ENCODE measurements around the gene FOXF2. TPM values are rescaled to one million over a fixed set of nuclear protein-coding genes. Genes with fewer than 3 reads are reported as not detected.

FOXF2 gene
- total RNA-seq, 1 donor from 2014 or later, result 0.30 TPM

DNA sequence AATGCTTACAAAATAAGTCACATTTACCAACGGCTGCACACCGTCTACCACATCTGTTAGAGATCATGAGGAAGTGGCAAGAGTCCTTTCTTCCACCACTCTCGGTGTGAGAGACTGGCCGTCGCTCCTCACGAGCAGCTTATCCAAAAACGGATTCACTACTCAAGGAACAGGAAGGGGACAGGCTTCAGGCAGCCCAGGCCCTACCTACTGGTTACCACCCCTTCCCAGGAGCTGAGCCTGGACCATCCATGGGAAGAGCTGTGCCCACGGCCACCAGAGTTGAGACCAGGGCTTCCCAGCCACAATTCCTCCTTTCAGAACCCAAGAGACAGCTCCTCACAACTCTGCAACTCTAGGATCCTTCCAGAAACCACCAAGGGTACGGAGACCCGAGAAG lies 37.0 kb downstream of the FOXF2 start:
- Histone ChIP-seq H3K9me3 (replicated peaks) (peaks cover 3% of the 10 kb centered on the region), H3K4me3 (no peak overlapping the region), H3K4me1 (no peaks in the 10 kb centered on the region), H3K27ac (replicated peaks) (no peak overlapping the region), H3K36me3 (no peaks in the 10 kb centered on the region), H3K27me3 (ENCODE audit: low read depth) (peaks cover 65% of the 10 kb centered on the region)
- intact Hi-C loops (cut with micrococcal nuclease), result no loop called here
- no peak for DNase-seq
- TF ChIP-seq, protein P1, sequence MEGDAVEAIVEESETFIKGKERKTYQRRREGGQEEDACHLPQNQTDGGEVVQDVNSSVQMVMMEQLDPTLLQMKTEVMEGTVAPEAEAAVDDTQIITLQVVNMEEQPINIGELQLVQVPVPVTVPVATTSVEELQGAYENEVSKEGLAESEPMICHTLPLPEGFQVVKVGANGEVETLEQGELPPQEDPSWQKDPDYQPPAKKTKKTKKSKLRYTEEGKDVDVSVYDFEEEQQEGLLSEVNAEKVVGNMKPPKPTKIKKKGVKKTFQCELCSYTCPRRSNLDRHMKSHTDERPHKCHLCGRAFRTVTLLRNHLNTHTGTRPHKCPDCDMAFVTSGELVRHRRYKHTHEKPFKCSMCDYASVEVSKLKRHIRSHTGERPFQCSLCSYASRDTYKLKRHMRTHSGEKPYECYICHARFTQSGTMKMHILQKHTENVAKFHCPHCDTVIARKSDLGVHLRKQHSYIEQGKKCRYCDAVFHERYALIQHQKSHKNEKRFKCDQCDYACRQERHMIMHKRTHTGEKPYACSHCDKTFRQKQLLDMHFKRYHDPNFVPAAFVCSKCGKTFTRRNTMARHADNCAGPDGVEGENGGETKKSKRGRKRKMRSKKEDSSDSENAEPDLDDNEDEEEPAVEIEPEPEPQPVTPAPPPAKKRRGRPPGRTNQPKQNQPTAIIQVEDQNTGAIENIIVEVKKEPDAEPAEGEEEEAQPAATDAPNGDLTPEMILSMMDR (IDR thresholded peaks at IDR 0.05; ENCODE audit: borderline replicate concordance), result no peak

GRCh38 chr6:1435806-1436205 lies 46.4 kb downstream of the FOXF2 start:
- Histone ChIP-seq H3K27ac (replicated peaks) (no peak overlapping the region), H3K4me1 (no peaks in the 10 kb centered on the region), H3K9me3 (replicated peaks) (no peaks in the 10 kb centered on the region), H3K36me3 (no peaks in the 10 kb centered on the region), H3K27me3 (ENCODE audit: low read depth) (peaks cover 66% of the 10 kb centered on the region), H3K4me3 (no peak overlapping the region)
- intact Hi-C loops (cut with micrococcal nuclease), result no loop called here
- no peak for DNase-seq
- TF ChIP-seq, protein P1 (IDR thresholded peaks at IDR 0.05; ENCODE audit: borderline replicate concordance), result no peak

GRCh38 chr6:1436334-1437306 lies 47.2 kb downstream of the FOXF2 start:
- H3K4me3 ChIP-seq, result no peak overlapping the region
- intact Hi-C loops (cut with micrococcal nuclease), result no loop called here
- H3K36me3 ChIP-seq, result no peaks in the 10 kb centered on the region
- TF ChIP-seq, protein P1 (IDR thresholded peaks at IDR 0.05; ENCODE audit: borderline replicate concordance), result peak; percentile 83
- no peak for DNase-seq
- no peaks in the 10 kb centered on the region for H3K4me1 ChIP-seq
- H3K27me3 ChIP-seq (ENCODE audit: low read depth), result peaks cover 69% of the 10 kb centered on the region
- H3K27ac ChIP-seq (replicated peaks), result no peak overlapping the region
- no peaks in the 10 kb centered on the region for H3K9me3 ChIP-seq (replicated peaks)

DNA sequence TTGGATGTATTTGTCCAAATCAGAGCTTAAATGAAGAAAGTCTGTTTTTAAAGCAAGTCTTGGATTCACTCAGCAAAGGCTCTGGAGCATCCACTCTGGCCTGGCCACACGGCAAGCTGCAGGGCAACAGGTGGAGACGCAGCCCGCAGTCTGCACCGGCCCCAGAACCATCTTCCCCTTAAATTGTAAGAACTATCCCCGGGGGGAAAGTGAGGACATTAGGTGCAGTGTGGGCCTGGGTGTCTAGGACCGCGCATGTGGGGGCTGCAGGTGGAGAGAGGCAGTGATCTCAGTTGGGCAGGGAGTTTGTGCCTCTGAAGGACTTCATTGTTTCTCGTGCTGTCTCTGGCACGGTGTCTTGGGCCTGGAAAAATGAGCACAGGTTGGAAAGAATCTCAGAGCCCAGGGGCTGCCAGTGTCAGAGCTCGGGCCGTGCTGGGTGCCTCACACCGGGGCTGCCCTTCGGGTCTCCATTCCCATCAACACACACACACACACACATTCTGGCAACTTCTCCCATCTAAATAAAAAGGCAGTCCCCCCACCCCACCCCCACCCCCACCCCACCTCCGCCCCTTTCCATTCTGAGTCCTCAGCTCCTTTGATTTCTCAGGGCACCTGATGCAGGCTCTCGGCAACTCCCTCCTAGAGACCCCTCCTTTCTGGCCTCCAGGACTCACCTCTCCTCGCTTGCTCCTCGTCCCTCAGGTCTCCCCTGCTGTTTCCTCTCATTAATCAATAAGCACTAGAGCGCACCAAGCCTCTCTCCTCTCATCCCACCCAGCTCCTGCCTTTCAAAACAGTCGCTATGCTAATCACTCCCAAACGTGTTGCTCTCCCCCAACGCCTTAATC lies 48.4 kb downstream of the FOXF2 start:
- H3K27me3 ChIP-seq (ENCODE audit: low read depth), result peaks cover 80% of the 10 kb centered on the region
- intact Hi-C loops (cut with micrococcal nuclease), result no loop called here
- TF ChIP-seq, protein P1 (IDR thresholded peaks at IDR 0.05; ENCODE audit: borderline replicate concordance), result no peak

DNA sequence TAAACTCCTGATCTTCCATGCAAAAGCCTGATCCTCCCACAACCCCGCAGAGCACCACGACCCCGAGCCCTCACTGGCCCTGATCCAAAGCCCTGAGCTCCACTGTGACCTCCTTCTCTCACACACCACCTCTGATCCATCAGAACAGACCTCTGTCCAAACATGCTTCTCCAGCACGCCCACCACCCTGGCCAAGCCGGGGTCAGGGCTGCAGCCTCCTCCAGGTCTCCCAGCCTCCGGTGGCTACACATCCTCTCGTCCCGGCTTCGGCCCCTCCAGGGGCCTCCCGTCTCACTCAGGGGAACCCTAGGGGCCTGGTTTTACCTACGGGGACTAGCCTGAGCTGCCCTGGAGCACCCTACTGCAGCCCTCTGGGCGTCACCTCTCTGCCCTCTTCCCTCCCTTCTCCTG lies 49.1 kb downstream of the FOXF2 start:
- intact Hi-C loops (cut with micrococcal nuclease), result no loop called here
- H3K27me3 ChIP-seq (ENCODE audit: low read depth), result peaks cover 86% of the 10 kb centered on the region
- TF ChIP-seq, protein P1 (IDR thresholded peaks at IDR 0.05; ENCODE audit: borderline replicate concordance), result no peak
- H3K9me3 ChIP-seq (replicated peaks), result no peaks in the 10 kb centered on the region
- H3K4me1 ChIP-seq, result no peaks in the 10 kb centered on the region
- H3K4me3 ChIP-seq, result no peak overlapping the region
- H3K27ac ChIP-seq (replicated peaks), result no peak overlapping the region
- DNase-seq, result no peak
- H3K36me3 ChIP-seq, result no peaks in the 10 kb centered on the region

More for the DNA sequence above, 48.4 kb downstream of the FOXF2 start:
- Histone ChIP-seq H3K4me3 (no peak overlapping the region), H3K27ac (replicated peaks) (no peak overlapping the region), H3K36me3 (no peaks in the 10 kb centered on the region), H3K9me3 (replicated peaks) (no peaks in the 10 kb centered on the region), H3K4me1 (no peaks in the 10 kb centered on the region)
- no peak for DNase-seq
